ENCODE data around the gene HHLA2. TPM values are rescaled to one million over a fixed set of nuclear protein-coding genes. Genes with fewer than 3 reads are reported as not detected.

The HHLA2 gene
- total RNA-seq, 5 donors from 2014 or later (not counting 1 experiment from before 2014, with no cell fraction given): 0.28 to 1.5 (median 0.35) TPM

GRCh38 chr3:108380128-108380795, 83.9 kb downstream of the HHLA2 start:
- ATAC-seq (replicated peaks in 1 of 4): no peak
- no peak overlapping the region for H3K27ac ChIP-seq (ENCODE audit: low read length)
- Mint-ChIP-seq H3K4me3 (no peak overlapping the region), H3K9me3 (no peaks in the 10 kb centered on the region), H3K27ac (no peak overlapping the region), H3K27me3 (no peaks in the 10 kb centered on the region), H3K4me1 (no peaks in the 10 kb centered on the region), H3K36me3 (no peaks in the 10 kb centered on the region)
- ChIA-PET POLR2A (no interaction called here), CTCF (no interaction called here)
- no peak for DNase-seq
- no peaks in the 10 kb centered on the region for H3K4me1 ChIP-seq (ENCODE audit: control insufficient read depth in 1 of 2, extremely low read depth in 1 of 2, insufficient read depth in 2 of 2, low read length in 2 of 2)
- no peaks in the 10 kb centered on the region for H3K36me3 ChIP-seq (ENCODE audit: control insufficient read depth in 2 of 2, extremely low read depth in 1 of 2, insufficient read depth in 1 of 2, low read length in 1 of 2)
- H3K27me3 ChIP-seq (replicated peaks in 1 of 2; ENCODE audit: control insufficient read depth in 2 of 2, extremely low read depth in 1 of 2, insufficient read depth in 2 of 2, low read length in 1 of 2): no peaks in the 10 kb centered on the region
- H3K4me3 ChIP-seq (ENCODE audit: control insufficient read depth in 1 of 2, extremely low read depth in 1 of 2, low read length in 1 of 2): no peak overlapping the region
- WGBS (ENCODE audit: insufficient coverage): 82% methylated on average over 6 of the region's 7 CpGs
- H3K9me3 ChIP-seq: no peaks in the 10 kb centered on the region

GRCh38 chr3:108381529-108382140, 85.3 kb downstream of the HHLA2 start:
- POLR2A ChIA-PET: no interaction called here
- Histone ChIP-seq H3K4me1 (ENCODE audit: control insufficient read depth in 1 of 2, extremely low read depth in 1 of 2, insufficient read depth in 2 of 2, low read length in 2 of 2) (no peaks in the 10 kb centered on the region), H3K36me3 (ENCODE audit: control insufficient read depth in 2 of 2, extremely low read depth in 1 of 2, insufficient read depth in 1 of 2, low read length in 1 of 2) (no peaks in the 10 kb centered on the region), H3K4me3 (ENCODE audit: control insufficient read depth in 1 of 2, extremely low read depth in 1 of 2, low read length in 1 of 2) (no peak overlapping the region), H3K27me3 (replicated peaks in 1 of 2; ENCODE audit: control insufficient read depth in 2 of 2, extremely low read depth in 1 of 2, insufficient read depth in 2 of 2, low read length in 1 of 2) (no peaks in the 10 kb centered on the region), H3K27ac (ENCODE audit: low read length) (no peak overlapping the region), H3K9me3 (no peaks in the 10 kb centered on the region)
- no peak for DNase-seq
- Mint-ChIP-seq H3K36me3 (no peaks in the 10 kb centered on the region), H3K27ac (no peak overlapping the region), H3K4me1 (no peaks in the 10 kb centered on the region), H3K9me3 (no peaks in the 10 kb centered on the region), H3K27me3 (no peaks in the 10 kb centered on the region), H3K4me3 (no peak overlapping the region)
- 80% methylated on average over 1 of the region's 3 CpGs for WGBS (ENCODE audit: insufficient coverage)
- no peak for ATAC-seq (replicated peaks in 1 of 4)
- CTCF ChIA-PET: no interaction called here

- peaks cover 0 to 1% of the 10 kb centered on the region in 2 experiments for H3K4me1 ChIP-seq (ENCODE audit: control insufficient read depth in 1 of 2, extremely low read depth in 1 of 2, insufficient read depth in 2 of 2, low read length in 2 of 2)
- Mint-ChIP-seq H3K4me1 (peaks cover 0 to 4% (median 1%) of the 10 kb centered on the region in 3 donors), H3K27ac (no peak overlapping the region), H3K9me3 (no peaks in the 10 kb centered on the region), H3K4me3 (no peak overlapping the region), H3K36me3 (no peaks in the 10 kb centered on the region), H3K27me3 (no peaks in the 10 kb centered on the region)
- H3K4me3 ChIP-seq (ENCODE audit: control insufficient read depth in 1 of 2, extremely low read depth in 1 of 2, low read length in 1 of 2): no peak overlapping the region
- H3K27me3 ChIP-seq (replicated peaks in 1 of 2; ENCODE audit: control insufficient read depth in 2 of 2, extremely low read depth in 1 of 2, insufficient read depth in 2 of 2, low read length in 1 of 2): no peaks in the 10 kb centered on the region
- no peak for DNase-seq
- H3K27ac ChIP-seq (ENCODE audit: low read length): no peak overlapping the region
- ATAC-seq (replicated peaks in 1 of 4): no peak
- H3K36me3 ChIP-seq (ENCODE audit: control insufficient read depth in 2 of 2, extremely low read depth in 1 of 2, insufficient read depth in 1 of 2, low read length in 1 of 2): no peaks in the 10 kb centered on the region
- ChIA-PET CTCF (interaction anchor here in 1 of 2 donors (0.6 kb wide), 1 partner anchor 1319 kb away, joined by 3 read pairs; no protein-coding TSS in a partner anchor), POLR2A (no interaction called here)
- no peaks in the 10 kb centered on the region for H3K9me3 ChIP-seq
These were observed 87.0 kb downstream of the HHLA2 start for GRCh38 chr3:108383306-108383705.

- DNase-seq: no peak
- Histone ChIP-seq H3K4me3 (ENCODE audit: control insufficient read depth in 1 of 2, extremely low read depth in 1 of 2, low read length in 1 of 2) (no peak overlapping the region), H3K27ac (ENCODE audit: low read length) (no peak overlapping the region), H3K4me1 (ENCODE audit: control insufficient read depth in 1 of 2, extremely low read depth in 1 of 2, insufficient read depth in 2 of 2, low read length in 2 of 2) (peaks cover 0 to 4% of the 10 kb centered on the region in 2 experiments), H3K9me3 (no peaks in the 10 kb centered on the region), H3K36me3 (ENCODE audit: control insufficient read depth in 2 of 2, extremely low read depth in 1 of 2, insufficient read depth in 1 of 2, low read length in 1 of 2) (no peaks in the 10 kb centered on the region), H3K27me3 (replicated peaks in 1 of 2; ENCODE audit: control insufficient read depth in 2 of 2, extremely low read depth in 1 of 2, insufficient read depth in 2 of 2, low read length in 1 of 2) (no peaks in the 10 kb centered on the region)
- H3K4me3 Mint-ChIP-seq: no peak overlapping the region
- H3K27me3 Mint-ChIP-seq: peaks cover 0 to 4% of the 10 kb centered on the region in 2 donors
- no peaks in the 10 kb centered on the region for H3K9me3 Mint-ChIP-seq
- ChIA-PET CTCF (no interaction called here), POLR2A (no interaction called here)
- H3K36me3 Mint-ChIP-seq: no peaks in the 10 kb centered on the region
- ATAC-seq (replicated peaks in 1 of 4): no peak
- H3K27ac Mint-ChIP-seq: no peak overlapping the region
- no CpG with 5 or more reads among the region's 1 CpG for WGBS (ENCODE audit: insufficient coverage)
- peaks cover 0 to 7% (median 1%) of the 10 kb centered on the region in 3 donors for H3K4me1 Mint-ChIP-seq
These were observed 90.7 kb downstream of the HHLA2 start for GRCh38 chr3:108387063-108387462.

GRCh38 chr3:108388136-108389132, 92.1 kb downstream of the HHLA2 start:
- H3K4me1 Mint-ChIP-seq: peaks cover 0 to 7% (median 1%) of the 10 kb centered on the region in 3 donors
- H3K9me3 Mint-ChIP-seq: no peaks in the 10 kb centered on the region
- no peak overlapping the region for H3K4me3 Mint-ChIP-seq
- ATAC-seq (replicated peaks in 1 of 4) (no peak), DNase-seq (peak in 1 of 35 experiments; percentile 10)
- Histone ChIP-seq H3K4me1 (ENCODE audit: control insufficient read depth in 1 of 2, extremely low read depth in 1 of 2, insufficient read depth in 2 of 2, low read length in 2 of 2) (peaks cover 0 to 4% of the 10 kb centered on the region in 2 experiments), H3K9me3 (no peaks in the 10 kb centered on the region), H3K4me3 (ENCODE audit: control insufficient read depth in 1 of 2, extremely low read depth in 1 of 2, low read length in 1 of 2) (no peak overlapping the region), H3K27me3 (replicated peaks in 1 of 2; ENCODE audit: control insufficient read depth in 2 of 2, extremely low read depth in 1 of 2, insufficient read depth in 2 of 2, low read length in 1 of 2) (peaks cover 0 to 3% of the 10 kb centered on the region in 2 experiments), H3K36me3 (ENCODE audit: control insufficient read depth in 2 of 2, extremely low read depth in 1 of 2, insufficient read depth in 1 of 2, low read length in 1 of 2) (no peaks in the 10 kb centered on the region), H3K27ac (ENCODE audit: low read length) (no peak overlapping the region)
- no peaks in the 10 kb centered on the region for H3K36me3 Mint-ChIP-seq
- CTCF ChIA-PET: interaction anchor here in 1 of 2 donors (1.1 to 1.2 kb wide), 2 partner anchors 16 to 68 kb away, joined by 3 read pairs; no protein-coding TSS in a partner anchor
- no peak overlapping the region for H3K27ac Mint-ChIP-seq
- WGBS (ENCODE audit: insufficient coverage): 66% methylated on average over 9 of the region's 12 CpGs
- H3K27me3 Mint-ChIP-seq: peaks cover 0 to 8% of the 10 kb centered on the region in 2 donors
- POLR2A ChIA-PET: interaction anchor here in 1 of 2 donors (0.6 kb wide), 1 partner anchor 267 kb away, joined by 3 read pairs; no protein-coding TSS in a partner anchor

- Mint-ChIP-seq H3K9me3 (no peaks in the 10 kb centered on the region), H3K27me3 (peaks cover 0 to 8% of the 10 kb centered on the region in 2 donors), H3K27ac (no peak overlapping the region), H3K4me3 (no peak overlapping the region), H3K36me3 (no peaks in the 10 kb centered on the region), H3K4me1 (peaks cover 0 to 7% (median 1%) of the 10 kb centered on the region in 3 donors)
- Histone ChIP-seq H3K27me3 (replicated peaks in 1 of 2; ENCODE audit: control insufficient read depth in 2 of 2, extremely low read depth in 1 of 2, insufficient read depth in 2 of 2, low read length in 1 of 2) (peaks cover 0 to 3% of the 10 kb centered on the region in 2 experiments), H3K27ac (ENCODE audit: low read length) (no peak overlapping the region), H3K4me1 (ENCODE audit: control insufficient read depth in 1 of 2, extremely low read depth in 1 of 2, insufficient read depth in 2 of 2, low read length in 2 of 2) (peaks cover 0 to 4% of the 10 kb centered on the region in 2 experiments), H3K9me3 (no peaks in the 10 kb centered on the region), H3K36me3 (ENCODE audit: control insufficient read depth in 2 of 2, extremely low read depth in 1 of 2, insufficient read depth in 1 of 2, low read length in 1 of 2) (no peaks in the 10 kb centered on the region), H3K4me3 (ENCODE audit: control insufficient read depth in 1 of 2, extremely low read depth in 1 of 2, low read length in 1 of 2) (no peak overlapping the region)
- ChIA-PET CTCF (interaction anchor here in 1 of 2 donors (1.2 kb wide), 1 partner anchor 15 kb away, joined by 3 read pairs; no protein-coding TSS in a partner anchor), POLR2A (no interaction called here)
- DNase-seq: no peak
- ATAC-seq (replicated peaks in 1 of 4): no peak
- no CpG with 5 or more reads among the region's 1 CpG for WGBS (ENCODE audit: insufficient coverage)
These were observed 93.0 kb downstream of the HHLA2 start for GRCh38 chr3:108389372-108389771.
